Kidney glomerular epithelial cell (primary cell): ENCODE measurements around the gene CFAP73.

ENCODE experiments used
- DNase-seq: peaks from one replicate; lab custom pipeline; 2025; lab: John Stamatoyannopoulos, UW

The CFAP73 gene

GRCh38 chr12:113165521-113166450 lies 16.3 kb downstream of the CFAP73 start:
- no peak for DNase-seq

- DNase-seq: no peak
Observed at GRCh38 chr12:113167868-113168267, 18.3 kb downstream of the CFAP73 start.

DNA sequence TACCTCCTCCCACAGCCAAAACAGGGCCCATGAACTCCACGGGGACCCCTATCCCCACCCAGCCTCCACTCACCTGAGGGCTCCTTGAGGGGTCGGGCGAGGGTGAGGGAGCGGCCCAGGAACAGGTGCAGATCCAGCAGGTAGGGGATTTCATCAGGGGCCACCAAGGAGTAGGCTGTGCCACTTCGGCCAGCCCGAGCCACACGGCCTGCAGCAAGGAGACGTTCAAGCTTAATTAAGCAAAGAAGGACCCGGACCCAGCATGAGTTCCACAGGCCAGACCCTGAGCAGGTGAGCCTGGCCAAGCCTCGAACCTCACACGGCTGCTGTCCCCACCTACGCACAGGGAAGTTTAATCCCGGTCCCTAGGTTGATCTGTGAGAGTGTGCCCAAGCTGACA lies 20.2 kb downstream of the CFAP73 start:
- no peak for DNase-seq

GRCh38 chr12:113170457-113170856 lies 20.9 kb downstream of the CFAP73 start:
- DNase-seq: no peak

DNA sequence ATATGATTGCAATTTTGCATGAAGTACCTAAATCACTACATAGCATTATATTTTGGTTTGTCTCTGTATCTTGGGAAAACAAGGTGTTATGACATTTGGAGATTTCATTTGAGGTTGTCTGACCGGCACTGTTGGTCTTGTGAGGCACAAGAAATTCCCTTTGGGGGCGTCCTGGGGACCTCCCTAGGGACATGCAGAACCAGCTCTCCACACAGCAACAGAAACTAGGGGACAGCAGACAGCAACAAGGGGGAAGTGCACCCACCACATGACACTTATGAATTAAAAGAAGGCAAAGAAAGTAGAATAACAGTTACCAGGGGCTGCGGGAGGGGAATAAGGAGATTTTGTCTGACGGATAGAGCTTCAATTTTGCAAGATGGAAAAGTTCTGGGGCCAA lies 21.4 kb downstream of the CFAP73 start:
- no peak for DNase-seq

GRCh38 chr12:113171543-113171942 lies 22.0 kb downstream of the CFAP73 start:
- no peak for DNase-seq

DNA sequence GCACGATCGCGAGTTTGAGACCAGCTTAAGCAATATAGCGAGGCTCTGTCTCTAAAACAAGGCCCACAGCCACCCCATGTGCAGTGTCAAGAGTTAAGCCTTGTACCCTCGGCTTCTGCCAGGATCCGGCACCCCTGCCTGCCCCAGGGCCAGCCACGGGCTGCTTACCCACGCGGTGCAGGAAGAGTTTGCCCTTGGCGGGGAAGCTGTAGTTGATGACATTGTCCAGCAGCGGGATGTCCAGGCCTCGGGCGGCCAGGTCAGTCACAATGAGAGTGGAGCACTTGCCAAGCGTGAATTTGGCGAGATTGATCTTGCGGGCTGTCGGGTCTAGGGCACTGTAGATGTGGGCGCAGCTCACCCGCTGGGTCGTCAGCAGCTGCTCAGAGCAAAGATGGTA lies 22.7 kb downstream of the CFAP73 start:
- no peak for DNase-seq

- DNase-seq: peak; percentile 41
Observed at GRCh38 chr12:113173081-113173698, 23.7 kb downstream of the CFAP73 start.

DNA sequence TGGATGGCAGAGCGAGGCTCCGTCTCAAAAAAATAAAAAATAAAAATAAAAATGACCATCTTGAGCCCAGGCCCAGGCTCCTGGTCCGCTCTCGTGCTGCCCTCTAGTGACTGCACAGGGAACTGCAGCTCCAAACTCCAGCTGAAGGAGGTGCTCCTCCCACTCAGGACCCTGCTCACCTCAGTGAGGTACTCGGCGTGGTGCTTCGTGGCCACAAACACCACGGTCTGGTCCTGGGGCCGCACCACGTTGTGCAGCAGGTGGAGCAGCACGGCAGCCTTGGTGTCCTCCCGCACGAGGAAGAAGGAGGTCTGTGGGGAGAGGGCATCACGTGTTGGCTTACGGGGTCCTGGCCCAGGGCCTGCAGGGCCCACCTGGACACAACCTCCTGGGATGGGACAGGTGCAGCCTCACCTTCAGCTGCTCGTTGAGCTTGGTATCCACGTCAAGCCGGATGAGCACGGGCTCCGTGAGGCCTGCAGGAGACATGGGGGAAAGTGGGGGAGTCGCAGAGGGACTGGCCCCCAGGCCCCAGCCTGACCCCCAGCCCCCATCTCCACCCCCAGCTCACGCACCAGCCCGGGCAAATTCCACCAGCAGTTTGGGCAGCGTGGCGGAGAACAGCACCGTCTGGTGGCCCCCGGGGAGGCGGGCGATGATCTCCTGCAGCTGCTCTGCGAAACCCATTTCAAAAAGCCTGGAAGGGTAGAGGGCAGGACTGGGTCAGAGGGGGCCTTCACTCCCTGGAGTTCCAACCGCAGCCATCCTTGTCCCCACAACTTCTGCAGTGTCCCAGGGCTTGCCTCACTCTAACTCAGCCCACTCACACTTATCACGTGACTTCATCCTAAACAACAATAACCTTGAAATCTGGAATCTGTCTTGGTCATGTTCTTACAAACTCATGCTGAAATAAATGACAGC lies 25.2 kb downstream of the CFAP73 start:
- DNase-seq: peak; percentile 37

DNA sequence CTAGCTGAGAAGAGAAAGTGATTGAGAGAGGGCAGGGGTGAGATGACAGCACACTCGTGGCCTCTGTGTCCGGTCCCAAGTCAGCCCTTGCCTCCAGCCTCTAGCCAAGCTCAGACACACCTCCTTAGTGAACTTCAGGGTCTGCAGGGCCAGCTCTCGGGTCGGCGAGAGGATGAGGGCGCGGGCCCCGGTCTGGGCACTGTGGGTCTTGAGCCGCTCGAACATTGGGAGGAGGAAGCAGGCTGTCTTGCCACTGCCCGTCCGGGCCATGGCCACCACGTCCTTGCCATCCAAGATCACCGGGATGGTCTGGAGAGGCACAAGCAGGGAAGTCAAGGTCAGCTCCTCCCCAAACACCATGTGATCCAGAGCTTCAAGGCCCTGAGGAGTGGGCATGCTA lies 29.5 kb downstream of the CFAP73 start:
- DNase-seq: no peak

DNA sequence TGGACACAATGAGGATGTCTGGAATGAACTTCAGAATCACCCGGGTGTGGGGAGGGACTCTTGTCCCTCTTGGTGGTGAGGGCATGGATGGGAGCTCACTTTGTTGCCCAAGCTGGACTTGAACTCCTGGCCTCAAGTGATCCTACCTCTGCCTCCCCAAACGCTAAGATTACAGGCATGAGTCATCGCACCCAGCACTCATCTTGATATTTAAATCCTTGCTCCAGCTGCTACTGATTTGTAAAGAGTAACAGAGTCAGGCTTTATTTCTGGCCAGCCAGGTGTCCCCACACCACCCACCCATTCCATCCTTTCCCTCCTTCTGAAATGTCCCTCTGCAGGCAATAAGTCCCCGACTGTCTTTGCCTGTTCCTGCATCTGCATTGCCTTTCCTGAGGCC lies 30.8 kb downstream of the CFAP73 start:
- no peak for DNase-seq

DNA sequence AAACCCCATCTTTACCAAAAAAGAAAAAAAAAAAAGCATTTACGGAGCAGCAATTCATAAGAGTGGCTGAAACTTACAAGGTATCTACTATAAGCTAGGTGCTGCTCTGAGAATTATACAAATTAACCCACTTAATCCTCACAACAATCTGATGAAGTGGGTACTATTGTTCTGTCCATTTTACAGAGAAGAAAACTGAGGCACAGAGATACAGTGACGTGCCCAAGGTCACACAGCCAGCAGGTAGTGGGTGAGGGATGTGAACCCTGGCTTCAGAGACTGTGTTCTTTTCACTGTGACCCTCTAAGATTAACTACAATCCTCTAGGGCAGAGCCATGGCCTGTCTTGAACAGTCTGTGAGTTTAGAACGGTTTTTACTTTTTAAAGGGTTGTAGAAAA lies 32.5 kb downstream of the CFAP73 start:
- no peak for DNase-seq

DNA sequence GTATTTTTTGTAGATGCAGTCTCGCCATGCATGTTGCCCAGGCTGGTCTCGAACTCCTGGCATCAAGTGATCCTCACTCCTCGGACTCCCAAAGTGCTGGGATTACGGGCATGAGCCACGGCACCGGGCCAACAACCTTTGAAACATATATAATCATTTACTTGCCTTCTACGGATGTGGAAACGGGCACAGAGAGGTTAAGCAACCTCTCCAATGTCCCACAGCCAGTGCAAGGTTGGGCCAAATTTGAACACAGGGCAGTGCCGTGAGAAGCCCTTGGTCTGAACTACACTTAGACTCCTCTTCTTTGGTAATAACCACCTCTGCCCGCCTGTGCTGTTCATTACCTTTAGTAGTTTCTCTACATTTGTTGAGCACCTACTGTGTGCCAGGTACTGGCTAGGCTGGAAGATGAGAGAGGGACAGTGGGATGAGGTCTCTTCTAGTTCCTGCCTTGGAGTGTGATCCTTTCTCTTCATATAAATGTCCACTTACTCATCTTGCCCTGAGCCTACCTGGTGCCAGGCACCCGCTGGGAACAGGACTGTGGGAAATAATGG lies 33.6 kb downstream of the CFAP73 start:
- DNase-seq: no peak

- DNase-seq: peak; percentile 88
Observed at GRCh38 chr12:113184098-113184899, 34.8 kb downstream of the CFAP73 start.

DNA sequence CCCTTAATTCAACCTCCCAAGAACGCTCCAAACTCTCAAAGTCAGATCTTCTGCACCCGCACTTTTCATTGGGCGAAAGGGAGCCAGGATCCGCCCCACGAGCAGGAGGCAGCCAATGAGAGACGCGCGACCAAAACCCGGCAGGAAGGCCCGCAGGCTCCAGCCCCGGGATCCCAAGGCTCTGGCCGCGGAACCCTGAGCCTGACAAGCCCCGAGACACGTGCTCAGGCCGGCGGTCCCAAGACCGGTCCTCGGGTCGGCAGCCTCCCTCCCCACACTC lies 35.3 kb downstream of the CFAP73 start:
- DNase-seq: peak; percentile 88

DNA sequence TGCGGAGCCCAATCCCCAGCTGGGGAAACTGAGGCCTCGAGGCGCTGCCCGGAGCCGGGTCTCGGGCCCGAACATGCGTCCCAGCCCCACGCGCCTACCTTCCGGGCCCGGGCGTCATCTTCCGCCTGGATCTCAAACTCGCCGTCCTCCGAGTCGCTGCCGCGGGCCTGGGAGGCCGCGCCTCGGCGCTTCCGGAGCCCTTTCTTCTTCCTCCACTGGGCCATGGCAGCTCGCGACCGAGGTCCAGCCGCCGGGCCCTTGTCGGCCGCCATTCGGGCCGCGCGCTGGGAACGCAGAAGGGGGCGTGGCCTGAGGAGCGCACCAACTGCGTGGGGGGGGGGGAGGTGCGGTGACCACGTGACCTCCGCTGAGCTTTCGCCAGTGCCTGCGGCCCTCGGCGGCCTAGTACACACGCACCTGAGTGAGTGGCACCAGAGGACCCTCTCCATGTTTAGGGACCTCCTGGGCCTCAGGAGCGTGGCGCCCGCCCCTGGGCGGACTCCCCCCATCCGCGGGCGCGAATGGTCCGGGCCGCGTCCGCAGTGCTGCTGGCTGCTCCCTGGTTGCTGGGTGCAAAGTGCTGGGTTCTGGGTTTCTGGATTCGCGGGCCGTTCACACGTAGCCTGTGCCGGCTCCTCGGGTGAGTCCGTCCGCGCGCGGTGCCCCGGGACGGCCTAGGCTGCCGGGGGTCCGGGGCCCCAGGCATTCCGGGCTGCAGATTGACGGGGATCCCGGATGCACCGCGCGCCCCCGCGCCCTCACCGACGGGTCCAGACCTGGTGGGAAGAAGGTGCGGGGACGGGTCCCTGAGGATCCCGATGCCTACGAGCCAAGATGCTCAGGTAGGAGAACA lies 35.9 kb downstream of the CFAP73 start, which contains the start of the genes DDX54 and RITA1:
Gene DDX54, minus strand, starts transcription at position 299 of the 853 bp plus-strand sequence. Its CDS starts 27 bp downstream, at position 272.
Gene RITA1, plus strand, starts transcription at position 542 of the 853 bp plus-strand sequence. CDS start 1,026 bp downstream, outside the sequence.
- DNase-seq: peak; percentile 68

GRCh38 chr12:113186033-113186365 lies 36.5 kb downstream of the CFAP73 start:
- peak; percentile 28 for DNase-seq

GRCh38 chr12:113186666-113187325 lies 37.3 kb downstream of the CFAP73 start:
- no peak for DNase-seq

GRCh38 chr12:113189361-113189760 lies 39.8 kb downstream of the CFAP73 start:
- no peak for DNase-seq

- no peak for DNase-seq
Observed at GRCh38 chr12:113190761-113191160, 41.2 kb downstream of the CFAP73 start.
